Activated CD8-positive, alpha-beta memory T cell treated with anti-CD3 and anti-CD28 coated beads, Interleukin-2, amount 10 ng/mL, durations not matched to agents 7 days and 5 days (primary cell): Measurements from ENCODE around the gene DEGS2. TPM values are rescaled to one million over a fixed set of nuclear protein-coding genes. Genes with fewer than 3 reads are reported as not detected.

Source experiments
- ATAC-seq: fragments of 150-1000 bp; cut with Tn5 transposase; one replicate; pipeline ENCODE4 v1.10.0; 2021; ENCODE audit warnings: moderate library complexity
- CTCF ChIA-PET: fragments of 350-600 bp; sonication (Branson Sonifier 250); formaldehyde crosslinking; loops from one replicate; lab custom pipeline; 2021; ENCODE audit warnings: antibody characterized with exemption; lab: Charles Lee
- DNase-seq: peaks from one replicate; pipeline ENCODE4 v3.0.0-alpha.2; 2020
- H3K27ac Mint-ChIP-seq: one replicate; pipeline ENCODE4 v1.8.0; 2021; ENCODE audit warnings: mild to moderate bottlenecking, mixed read lengths
- H3K27me3 Mint-ChIP-seq: one replicate; pipeline ENCODE4 v1.8.0; 2021; ENCODE audit warnings: mixed read lengths
- H3K36me3 Mint-ChIP-seq: one replicate; pipeline ENCODE4 v1.8.0; 2021; ENCODE audit warnings: mild to moderate bottlenecking, mixed read lengths
- H3K4me1 Mint-ChIP-seq: one replicate; pipeline ENCODE4 v1.8.0; 2021; ENCODE audit warnings: mixed read lengths
- H3K4me3 Mint-ChIP-seq: one replicate; pipeline ENCODE4 v1.8.0; 2021; ENCODE audit warnings: mild to moderate bottlenecking, moderate library complexity, mixed read lengths
- H3K9me3 Mint-ChIP-seq: one replicate; pipeline ENCODE4 v1.8.0; 2022; ENCODE audit warnings: low read depth, mixed read lengths
- microRNA-seq: library from miRNA; unstranded; fragments of <30 nt; microRNA quantifications from one replicate; pipeline ENCODE4 v1.2.0, GENCODE V29; 2022
- total RNA-seq, 2 experiments: library from RNA; stranded (reverse); gene quantifications; one replicate each; pipeline ENCODE4 v1.2.3, GENCODE V29; 2021

The DEGS2 gene
- total RNA-seq, 2 experiments from 2014 or later, result not detected

DNA sequence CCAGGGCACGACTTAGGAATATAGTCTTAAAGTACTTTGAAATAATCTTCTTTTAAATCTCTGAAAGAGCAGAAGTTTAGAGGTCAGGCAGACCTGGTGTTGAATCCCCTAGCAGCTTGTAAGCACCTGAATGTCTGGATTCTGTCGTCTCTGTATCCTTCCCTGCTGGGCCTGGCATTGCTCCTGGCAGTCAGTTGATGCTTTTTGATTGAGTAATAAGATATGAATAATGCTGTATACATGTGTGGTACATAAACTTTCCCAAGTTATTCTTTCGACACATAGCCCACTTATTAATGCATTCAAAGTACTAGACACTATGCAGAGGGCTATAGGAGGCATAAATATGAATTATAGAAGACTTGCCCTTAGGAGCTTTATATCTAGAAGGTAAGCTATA, 62.8 kb downstream of the DEGS2 start:
- no peaks in the 10 kb centered on the region for H3K27me3 Mint-ChIP-seq
- peak overlapping the region; percentile 25 for H3K27ac Mint-ChIP-seq
- no peak overlapping the region for H3K4me3 Mint-ChIP-seq
- DNase-seq (no peak), ATAC-seq (no peak)
- peaks cover 82% of the 10 kb centered on the region for H3K4me1 Mint-ChIP-seq
- H3K36me3 Mint-ChIP-seq, result peaks cover 78% of the 10 kb centered on the region
- no peaks in the 10 kb centered on the region for H3K9me3 Mint-ChIP-seq
- CTCF ChIA-PET, result interaction anchor here (1.2 to 24.4 kb wide), 5 partner anchors 8 to 114 kb away, joined by 3 to 607 read pairs (median 5); partner anchors contain the start of gene EVL

Small RNA genes within 50 kb of the gene (microRNA-seq; reads per million reads assigned to microRNA genes)
- gene MIR151B (not detected), gene MIR342 (16,417 reads per million, percentile 97 among the genes with 10 or more reads in this experiment)

Other genes with a start within 250 kb of the DEGS2 start
- gene EVL, start 94.2 kb downstream of the DEGS2 start, total RNA-seq, result 100 to 1,000 TPM; 774 to 910 TPM
- 100 to 1,000 TPM in 1 of 2 experiments, 10 to 100 TPM in 1; 85.3 to 116 TPM for gene YY1, start 79.5 kb upstream of the DEGS2 start, total RNA-seq
- 10 to 100 TPM; 15.9 to 21.6 TPM for gene SLC25A29, start 146.8 kb upstream of the DEGS2 start, total RNA-seq
- not detected for gene SLC25A47, start 163.7 kb upstream of the DEGS2 start, total RNA-seq
- gene WDR25, start 216.8 kb upstream of the DEGS2 start, total RNA-seq, result 1 to 10 TPM; 8.1 to 9.5 TPM